GM19395 (cell line): ENCODE data around the gene ROR1.
"Not testable (repeated sequence)": the region's sequence is repeated elsewhere in the genome, so short reads cannot be mapped to it uniquely, and the experiment has no call there.

Source experiments
- ATAC-seq: cut with Tn5 transposase; IDR thresholded peaks from one replicate; pipeline ENCODE4 v1.9.1; 2021; ENCODE audit warnings: mild to moderate bottlenecking, moderate library complexity; ENCODE audit not compliant: unreplicated experiment

The ROR1 gene

DNA sequence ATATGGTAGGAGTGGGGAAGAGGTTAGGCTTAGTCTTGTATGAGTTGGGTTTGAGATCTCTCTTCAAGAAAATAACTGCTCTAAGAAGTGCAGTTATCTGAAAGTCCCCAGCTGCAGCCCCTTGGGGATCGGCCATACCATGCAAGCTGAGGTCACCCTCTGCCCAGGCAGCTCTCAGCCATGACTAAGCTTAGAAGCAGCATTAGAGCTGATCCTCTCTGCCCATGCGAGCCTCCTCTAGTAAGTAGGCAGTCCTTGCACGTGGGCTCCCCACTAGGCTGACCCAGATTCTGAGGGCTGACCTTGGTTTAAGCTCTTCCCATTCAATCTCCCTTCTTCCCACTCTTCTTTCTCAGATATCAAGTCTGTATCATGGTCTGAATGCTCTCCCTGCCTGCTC, 308.6 kb downstream of the ROR1 start:
- ATAC-seq, result no peak

DNA sequence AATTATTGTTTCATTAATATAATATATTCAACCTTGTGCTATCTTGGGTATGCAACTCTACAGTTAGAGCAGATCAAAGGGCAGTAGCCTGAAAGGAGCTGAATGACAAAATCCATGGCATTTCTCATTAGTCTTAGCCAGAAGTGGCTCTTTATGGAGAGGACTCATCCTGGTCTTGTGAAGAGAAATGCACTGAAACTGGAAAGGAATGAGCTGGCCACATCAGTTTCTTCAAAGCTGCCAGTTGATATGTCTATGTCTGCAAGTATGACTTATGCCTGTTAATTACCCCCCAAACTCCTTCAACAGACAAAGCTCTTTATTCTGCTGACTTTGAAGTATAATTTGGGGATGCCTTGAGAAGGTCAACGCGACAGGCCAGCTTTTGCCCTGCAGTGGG, 310.6 kb downstream of the ROR1 start:
- ATAC-seq, result no peak

DNA sequence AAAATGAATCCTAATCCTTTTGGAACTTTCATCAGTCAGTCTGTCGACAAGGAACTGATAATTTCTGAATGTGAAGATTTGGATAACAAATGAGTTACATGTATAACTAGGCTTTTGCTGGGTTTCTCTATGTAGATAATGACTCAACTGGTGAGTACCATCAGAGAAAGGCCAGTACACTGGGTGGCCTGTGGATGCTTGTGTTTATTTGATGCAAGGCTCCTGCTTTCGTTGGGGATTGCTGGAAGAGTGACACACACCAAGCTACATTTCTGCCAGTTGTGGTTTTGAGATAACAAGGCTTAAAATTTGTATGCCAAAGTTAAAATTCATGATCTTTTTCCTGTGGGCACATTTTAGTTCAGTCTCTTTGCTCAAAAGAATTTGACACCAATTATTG, 314.0 kb downstream of the ROR1 start:
- ATAC-seq, result no peak

DNA sequence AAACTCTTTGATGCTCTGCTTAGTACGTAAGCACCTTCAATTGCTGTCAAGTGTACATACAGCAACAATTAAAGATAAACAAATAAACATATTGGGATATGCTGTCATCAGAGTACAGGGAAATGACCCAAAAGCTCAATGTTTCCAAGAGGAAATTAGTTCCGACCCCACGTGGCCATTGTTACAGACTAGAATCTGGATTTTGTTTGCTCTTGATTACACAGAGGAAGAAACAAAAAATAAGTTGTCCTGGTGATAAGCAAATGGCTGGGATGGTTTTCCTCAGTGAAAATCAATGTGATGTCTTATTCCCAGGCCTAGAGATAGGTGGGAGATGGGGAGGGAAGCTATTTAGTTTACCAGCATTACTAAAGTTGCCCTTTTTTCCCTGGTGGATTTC, 316.6 kb downstream of the ROR1 start:
- ATAC-seq, result no peak

DNA sequence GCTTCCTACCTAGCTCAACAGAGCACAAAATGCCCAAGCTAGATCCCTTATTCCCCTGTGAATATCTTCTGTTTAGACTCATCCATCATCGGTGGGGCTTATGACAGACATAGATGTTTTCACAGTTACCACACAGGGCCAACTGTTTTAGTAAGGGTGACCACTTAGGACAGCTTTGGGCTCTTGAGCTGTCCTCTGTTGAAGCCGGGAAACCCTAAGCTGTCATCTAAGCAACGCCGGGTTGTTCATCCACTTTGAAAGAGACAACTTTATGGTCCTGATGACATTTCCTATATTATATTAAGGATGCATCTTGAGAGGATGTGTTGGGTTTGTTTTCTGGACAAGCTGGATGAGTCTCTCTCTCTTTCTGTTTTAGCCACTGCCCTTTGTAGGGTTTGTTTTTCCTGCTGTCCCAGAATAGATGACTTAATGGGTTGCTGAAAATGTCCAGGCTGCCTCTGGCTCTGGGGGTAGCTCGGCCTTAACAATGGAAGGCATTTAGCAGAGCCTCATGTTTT, 319.1 kb downstream of the ROR1 start:
- ATAC-seq, result no peak

DNA sequence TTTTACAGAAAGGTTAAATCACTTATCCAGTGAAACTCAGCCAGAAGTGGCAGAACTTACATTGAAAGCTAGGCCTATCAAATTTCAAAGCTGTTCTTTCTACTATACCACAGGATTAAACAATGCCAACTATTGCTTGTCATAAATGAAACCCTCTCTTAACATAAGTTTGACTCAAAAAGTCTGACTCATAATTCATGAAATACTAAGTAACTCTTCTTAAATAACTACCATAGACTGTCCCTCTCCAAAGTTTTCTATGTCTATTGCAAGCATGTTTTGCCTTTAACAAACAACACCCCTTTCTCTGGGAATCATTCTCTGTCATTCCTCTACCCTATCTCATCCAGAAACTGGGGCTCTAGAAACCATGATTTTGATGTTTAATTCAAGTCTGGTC, 320.1 kb downstream of the ROR1 start:
- ATAC-seq, result no peak

DNA sequence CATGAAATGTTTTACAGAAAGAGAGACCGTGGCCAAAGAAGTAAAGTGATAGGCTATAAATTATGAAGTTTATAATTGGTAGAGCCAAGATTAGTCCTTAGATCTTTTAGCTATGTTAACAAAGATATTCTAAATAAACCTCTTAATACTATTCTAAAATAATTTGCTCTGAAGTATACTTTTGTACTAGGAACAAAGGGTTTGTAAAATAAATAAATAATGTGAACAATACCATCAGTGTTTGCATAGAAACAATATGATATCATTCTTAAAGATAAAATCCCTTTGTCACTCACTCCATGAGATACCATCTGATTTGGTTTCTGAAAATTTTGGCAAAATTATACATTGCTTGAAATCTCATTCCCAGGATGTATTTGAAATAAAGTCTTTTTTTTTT, 322.0 kb downstream of the ROR1 start:
- ATAC-seq, result no peak

DNA sequence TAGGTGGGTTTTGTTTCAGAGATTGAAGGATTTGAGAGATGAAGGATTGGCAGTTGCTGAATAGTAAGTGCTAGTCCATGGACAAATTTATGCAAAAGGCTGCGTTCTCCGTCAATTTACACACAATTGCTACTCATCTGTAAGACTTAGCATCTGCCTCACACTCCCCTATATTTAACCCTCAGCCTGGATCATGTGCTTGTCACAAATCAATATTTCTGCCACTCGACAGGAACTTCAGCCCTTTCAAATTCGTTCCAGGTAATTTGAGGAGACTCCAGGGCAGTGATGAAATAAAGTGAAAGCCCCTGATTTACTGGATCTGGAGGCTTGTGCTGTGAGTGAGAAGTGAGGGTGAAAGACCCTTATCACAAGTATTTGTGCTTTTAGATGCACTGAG, 324.0 kb downstream of the ROR1 start:
- ATAC-seq, result no peak

DNA sequence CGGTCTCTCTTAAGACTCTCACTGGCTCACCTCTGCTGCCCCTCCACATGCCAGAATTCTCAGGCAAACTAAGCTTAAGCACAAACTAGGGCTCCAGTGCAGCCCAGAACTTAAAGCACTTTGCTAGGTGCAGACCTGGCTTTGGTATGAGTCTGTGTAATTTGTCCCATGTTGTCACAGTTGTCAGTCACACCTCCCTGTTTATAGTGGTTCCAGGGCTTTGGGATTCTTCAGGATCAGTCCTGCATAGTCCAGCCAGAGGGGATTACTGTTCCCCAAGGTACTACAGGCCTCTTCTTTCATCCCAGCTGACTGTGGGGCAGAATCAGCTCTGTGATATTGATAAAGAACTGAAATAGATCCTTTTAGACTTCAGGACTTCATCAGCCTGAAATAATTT, 324.6 kb downstream of the ROR1 start:
- ATAC-seq, result no peak

DNA sequence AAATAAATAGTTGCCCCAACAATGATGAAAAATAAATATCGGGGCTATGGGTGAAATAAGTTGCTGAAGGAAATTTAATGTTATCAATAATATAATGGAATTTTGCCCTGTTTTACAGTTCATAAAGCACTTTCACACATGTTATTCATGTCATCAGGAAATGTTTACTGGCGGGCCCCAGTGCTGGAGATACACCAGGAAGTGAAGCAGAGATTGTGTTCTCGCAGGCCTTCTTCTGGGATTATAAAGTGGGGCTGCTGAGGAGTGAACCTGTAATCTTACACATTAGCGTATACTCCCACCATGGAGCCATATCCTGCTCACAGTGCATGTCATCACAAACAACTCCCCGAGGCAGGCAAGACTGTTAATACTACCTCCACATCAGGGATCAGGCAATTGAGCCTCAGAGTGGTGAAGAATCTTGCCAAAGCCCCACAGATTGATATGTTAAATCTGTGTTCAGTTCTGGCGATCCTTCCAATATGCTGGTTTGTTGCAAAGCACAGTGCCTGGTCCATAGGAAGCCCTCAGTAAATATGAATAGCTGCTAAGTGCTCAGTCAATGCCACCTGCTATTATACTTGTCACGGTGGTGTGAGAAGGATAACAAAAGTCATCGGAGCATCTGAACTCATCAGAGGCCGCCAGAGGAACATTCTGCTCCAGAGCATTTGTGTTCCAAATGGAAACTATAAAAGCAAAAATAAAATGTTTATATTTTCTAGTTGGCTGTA, 325.2 kb downstream of the ROR1 start:
- no peak for ATAC-seq

DNA sequence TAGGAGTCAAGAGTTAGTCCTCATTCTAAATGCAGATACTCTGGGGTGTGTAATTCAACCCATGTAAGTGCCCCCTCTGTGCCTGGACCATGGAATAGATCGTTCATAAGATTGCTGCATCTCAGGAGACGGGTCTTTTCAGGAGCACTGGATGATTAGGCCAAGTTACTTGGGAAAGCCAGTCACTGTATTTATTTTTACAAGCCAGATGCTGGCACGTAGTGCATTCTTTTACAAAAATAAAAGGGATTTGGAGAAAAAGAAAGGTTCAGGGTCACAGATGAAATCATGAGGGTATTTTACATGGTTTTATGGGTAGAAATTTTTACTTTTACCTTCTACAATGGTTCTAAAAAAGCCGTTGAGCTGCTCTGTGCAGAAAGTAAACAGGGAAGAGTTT, 327.0 kb downstream of the ROR1 start:
- ATAC-seq, result no peak

DNA sequence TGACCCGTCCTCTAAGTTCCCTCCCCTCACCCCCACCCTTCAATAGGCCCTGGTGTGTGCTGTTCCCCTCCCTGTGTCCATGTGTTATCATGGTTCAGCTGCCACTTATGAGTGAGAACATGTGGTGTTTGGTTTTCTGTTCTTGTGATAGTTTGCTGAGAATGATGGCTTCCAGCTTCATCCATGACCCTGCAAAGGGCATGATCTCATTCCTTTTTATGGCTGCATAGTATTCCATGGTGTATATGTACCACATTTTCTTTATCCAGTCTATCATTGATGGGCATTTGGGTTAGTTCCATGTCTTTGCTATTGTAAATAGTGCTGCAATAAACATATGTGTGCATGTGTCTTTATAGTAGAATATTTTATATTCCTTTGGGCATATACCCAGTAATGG, 330.8 kb downstream of the ROR1 start:
- not testable (repeated sequence) for ATAC-seq

DNA sequence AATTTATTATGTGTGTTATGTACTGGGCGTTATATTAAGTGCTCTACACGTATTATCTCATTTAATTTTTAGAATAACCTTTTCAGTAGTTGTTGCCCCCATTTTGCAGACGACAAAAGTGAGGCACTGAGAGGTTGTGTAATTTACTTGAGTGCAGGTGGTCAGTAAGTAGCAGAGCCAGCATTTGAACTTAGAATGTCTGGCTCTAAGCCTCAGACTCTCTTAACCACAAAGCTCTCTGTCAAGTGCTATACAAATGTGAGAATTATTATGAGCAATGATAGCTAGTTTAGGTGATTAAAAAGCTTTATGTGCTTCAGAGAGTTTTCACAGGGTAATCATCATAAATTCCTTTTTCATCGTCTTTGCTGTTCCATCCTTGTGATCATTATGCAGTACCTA, 333.3 kb downstream of the ROR1 start:
- no peak for ATAC-seq

DNA sequence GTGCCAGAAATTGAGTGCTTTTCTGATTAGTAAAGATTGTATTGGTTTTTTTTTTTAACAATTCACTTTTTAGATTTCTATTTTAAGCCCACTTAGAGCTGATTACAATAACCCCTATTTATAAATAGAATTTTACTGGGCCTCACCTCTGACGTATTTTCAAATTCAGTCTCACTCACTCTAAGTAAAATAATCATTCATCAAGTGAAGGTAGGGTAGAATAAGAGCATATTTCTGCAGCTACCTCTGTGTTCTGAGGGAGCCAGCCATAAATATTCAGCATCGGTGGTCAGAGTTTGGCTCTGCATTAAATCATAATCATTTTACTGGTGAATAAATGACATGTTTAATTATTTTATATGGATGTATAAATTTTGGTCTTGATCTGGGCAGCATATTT, 333.8 kb downstream of the ROR1 start:
- no peak for ATAC-seq

DNA sequence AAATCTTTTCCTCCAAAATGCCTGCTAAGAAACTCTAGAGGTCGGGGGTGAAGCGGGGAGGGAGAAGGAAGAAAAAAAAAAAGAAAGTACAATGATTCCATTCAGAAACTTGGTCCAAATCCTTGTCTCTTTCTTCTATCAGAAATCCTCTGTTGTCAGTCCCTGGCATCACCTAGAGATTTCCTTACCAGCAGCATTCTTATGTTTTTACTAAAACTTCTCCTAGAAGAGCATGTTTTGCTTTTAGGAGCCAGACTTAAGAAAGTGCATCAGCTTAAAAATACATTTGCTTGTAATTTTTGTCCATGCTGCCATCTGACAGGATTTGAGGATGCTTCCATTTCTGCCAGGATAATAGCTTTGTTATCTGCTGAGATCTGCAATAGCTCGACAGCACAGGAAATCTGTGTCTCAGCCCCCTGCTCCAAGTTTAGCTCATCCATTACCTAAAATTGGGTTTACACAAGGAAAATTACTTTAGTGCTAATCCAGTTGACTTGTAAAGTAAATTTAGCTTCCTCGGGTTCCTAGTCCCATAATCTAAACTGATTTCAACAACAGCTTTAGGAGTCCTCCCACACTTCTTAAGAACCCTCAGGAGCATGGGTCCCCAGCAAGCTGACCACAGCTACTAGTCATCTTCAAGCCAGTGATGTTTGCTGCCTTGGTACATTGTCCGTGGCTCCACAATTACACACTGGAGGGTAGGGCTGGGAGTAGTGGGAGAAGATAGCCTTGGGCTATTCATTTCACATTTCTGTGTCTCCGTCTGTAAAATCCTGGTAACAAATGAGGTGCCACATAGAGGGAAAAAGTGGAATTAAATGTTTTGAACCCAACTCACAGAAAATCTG, 337.3 kb downstream of the ROR1 start:
- no peak for ATAC-seq

DNA sequence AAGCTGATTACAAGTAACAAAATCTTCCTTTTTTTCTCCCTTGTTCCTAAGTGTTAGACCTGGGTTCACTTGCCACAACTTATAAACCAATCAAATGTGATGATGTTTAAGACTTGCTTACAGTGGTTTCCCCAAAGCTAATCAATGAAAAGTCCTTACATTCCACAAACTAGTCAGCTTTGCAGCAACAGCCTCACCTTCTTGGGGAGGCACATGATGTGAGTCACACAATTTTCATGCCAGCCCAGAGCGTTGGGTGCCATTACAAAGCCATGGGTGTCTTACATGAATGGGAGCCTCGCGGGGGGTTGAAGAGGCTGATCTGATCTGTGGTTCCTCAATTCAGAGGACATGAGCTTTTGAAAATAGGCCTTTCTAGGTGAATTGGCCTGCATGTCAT, 338.0 kb downstream of the ROR1 start:
- no peak for ATAC-seq

DNA sequence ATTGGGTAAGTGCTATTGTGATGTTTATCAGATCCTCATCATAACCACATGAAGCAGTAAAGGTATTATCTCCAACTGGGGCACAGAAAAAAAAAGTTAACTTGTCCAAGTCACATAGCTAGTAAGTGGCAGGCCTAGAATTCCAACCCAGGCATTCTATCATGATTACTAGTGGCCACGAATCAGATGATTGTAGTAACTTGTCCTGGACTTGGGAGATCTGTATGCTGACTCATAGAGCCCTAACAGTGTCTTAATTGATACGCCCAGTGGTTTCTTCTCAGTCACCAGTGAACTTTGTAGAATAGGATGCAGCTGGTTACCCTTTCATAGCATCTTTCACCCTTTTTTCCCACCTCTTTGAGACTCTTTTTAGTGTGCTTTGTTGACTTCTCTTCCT, 338.5 kb downstream of the ROR1 start:
- ATAC-seq, result no peak

DNA sequence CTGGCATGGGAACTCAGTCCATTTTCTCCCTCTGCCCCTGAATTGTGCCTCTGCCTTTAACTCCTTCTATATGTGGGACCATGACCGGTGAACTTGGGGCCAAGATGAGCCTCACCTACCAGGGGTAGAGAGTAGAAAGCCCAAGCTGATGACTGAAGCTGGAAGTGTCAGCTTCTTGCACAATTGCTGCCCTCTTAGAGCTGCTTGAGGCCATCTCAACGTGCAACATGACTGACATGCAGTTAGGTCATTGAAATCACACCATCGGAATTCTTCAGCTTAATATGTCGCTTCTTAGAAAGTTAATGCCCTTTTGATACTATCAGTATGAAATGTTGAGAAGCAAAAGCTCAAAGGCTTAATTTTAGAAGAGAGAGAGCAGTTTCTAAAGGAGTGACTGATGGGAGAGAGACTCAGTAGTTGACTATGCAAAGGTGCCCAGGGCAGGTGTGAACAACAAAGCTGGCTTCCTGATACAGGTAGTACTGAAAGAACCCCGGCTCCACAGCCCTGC, 340.3 kb downstream of the ROR1 start:
- ATAC-seq, result no peak

DNA sequence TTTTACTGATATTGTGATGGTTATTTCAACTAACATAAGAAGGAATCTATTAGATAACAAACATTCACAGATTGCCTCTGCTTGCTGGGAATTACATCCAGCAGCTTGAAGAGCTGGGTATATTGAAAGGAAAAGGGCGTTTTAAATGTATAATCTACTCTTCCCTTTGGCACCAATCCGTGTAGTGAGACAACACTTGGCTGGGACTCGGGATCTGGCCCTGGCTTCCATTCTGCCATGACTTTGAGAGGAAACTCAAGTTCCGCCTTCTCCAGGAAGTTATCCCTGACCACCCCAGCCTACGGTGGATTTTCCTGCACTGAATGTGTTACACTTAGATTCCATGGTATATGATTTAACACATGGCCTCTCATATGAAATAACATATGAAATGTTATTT, 342.7 kb downstream of the ROR1 start:
- no peak for ATAC-seq

DNA sequence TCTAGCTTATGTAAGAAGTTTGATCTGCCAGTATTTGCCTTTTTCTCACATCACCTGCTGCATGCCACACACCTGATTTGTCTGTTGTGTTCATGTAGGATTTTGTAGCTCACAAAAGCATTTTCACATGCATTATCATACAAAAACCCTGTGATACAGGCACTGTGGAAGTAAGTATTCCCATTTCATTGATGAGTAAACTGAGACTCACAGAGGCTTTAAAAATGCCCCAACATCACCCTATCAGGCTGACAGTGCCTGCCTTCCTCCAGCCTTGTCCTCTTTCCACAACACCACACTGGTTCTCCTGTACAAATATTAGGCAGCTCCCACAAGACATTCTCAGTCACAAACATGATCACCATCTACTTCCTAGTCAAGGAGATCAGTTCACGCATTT, 343.7 kb downstream of the ROR1 start:
- no peak for ATAC-seq

DNA sequence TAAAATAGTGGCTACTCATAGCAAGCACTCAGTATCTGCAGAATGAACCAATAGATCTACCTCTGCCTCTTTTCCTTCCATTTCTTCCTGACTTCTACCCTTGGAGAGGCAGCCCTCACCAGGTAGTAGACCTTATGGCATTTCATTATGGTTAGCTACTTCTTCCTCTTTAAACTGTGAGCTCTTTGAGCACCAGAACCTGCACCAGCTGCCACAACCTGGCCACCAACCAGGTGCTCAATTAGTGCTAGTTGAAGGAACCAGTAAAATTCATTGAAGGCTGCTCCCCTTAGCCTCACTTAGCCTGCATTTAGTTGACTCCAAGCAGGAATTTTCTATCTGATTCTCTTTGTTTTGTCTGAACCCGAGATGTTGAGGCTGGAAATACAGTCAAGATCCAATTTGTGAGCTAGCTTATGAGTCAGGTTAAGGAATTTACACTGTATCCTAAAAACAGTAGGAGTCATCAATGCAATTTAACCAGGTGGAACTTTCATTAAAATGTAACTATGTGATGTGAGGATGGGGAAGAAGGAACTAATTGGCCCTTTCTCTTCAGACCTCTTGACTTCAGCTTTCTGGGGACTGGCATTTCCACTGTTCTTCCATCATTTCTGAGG, 348.1 kb downstream of the ROR1 start:
- no peak for ATAC-seq

DNA sequence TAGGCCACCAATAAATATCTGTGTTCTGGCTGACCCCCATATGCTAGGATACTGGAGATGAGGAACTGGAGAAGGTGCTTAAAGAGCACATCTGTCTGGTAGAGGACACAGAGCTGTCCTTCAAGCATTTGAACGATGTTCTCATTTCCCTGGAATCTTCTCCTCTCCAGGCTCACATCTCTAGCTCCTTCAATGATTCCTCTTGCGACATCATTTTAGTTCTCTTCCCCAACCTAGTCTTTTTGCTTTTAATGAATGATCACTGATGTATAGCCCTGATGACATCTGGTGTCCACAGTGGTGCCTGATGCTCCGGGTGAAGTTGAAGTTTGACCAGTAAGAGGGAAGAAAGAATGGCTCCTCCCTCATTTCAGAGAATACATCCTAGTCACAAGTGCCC, 348.8 kb downstream of the ROR1 start:
- ATAC-seq, result no peak
